ENCODE data around the gene NF1. TPM values are rescaled to one million over a fixed set of nuclear protein-coding genes. Genes with fewer than 3 reads are reported as not detected.
"Not testable (repeated sequence)": the region's sequence is repeated elsewhere in the genome, so short reads cannot be mapped to it uniquely, and the experiment has no call there.

NF1 gene
- total RNA-seq, 1 donor from 2014 or later, result 82.5 TPM

- Mint-ChIP-seq H3K4me1 (ENCODE audit: low read depth) (no peaks in the 10 kb centered on the region), H3K27ac (no peak overlapping the region), H3K36me3 (ENCODE audit: insufficient read depth) (peaks cover 17% of the 10 kb centered on the region), H3K27me3 (no peaks in the 10 kb centered on the region), H3K9me3 (ENCODE audit: low read depth) (no peaks in the 10 kb centered on the region), H3K4me3 (ENCODE audit: low read depth) (no peak overlapping the region)
- no peak for TF ChIP-seq CTCF (IDR thresholded peaks at IDR 0.05; ENCODE audit: unreplicated experiment)
- no peak for DNase-seq (ENCODE audit: low spot score, unreplicated experiment)
Observed at GRCh38 chr17:31283841-31284240, 189.1 kb downstream of the NF1 start.

GRCh38 chr17:31286587-31286986 lies 191.8 kb downstream of the NF1 start:
- DNase-seq (ENCODE audit: low spot score, unreplicated experiment), result no peak
- Mint-ChIP-seq H3K4me3 (ENCODE audit: low read depth) (no peak overlapping the region), H3K4me1 (ENCODE audit: low read depth) (no peaks in the 10 kb centered on the region), H3K27ac (no peak overlapping the region), H3K9me3 (ENCODE audit: low read depth) (no peaks in the 10 kb centered on the region), H3K27me3 (no peaks in the 10 kb centered on the region), H3K36me3 (ENCODE audit: insufficient read depth) (peaks cover 19% of the 10 kb centered on the region)
- TF ChIP-seq CTCF (IDR thresholded peaks at IDR 0.05; ENCODE audit: unreplicated experiment), result peak; percentile 14

- not testable (repeated sequence) for DNase-seq (ENCODE audit: low spot score, unreplicated experiment); H3K4me3 Mint-ChIP-seq (ENCODE audit: low read depth); H3K9me3 Mint-ChIP-seq (ENCODE audit: low read depth); H3K27me3 Mint-ChIP-seq; H3K4me1 Mint-ChIP-seq (ENCODE audit: low read depth); H3K27ac Mint-ChIP-seq
- H3K36me3 Mint-ChIP-seq (ENCODE audit: insufficient read depth), result peaks cover 12% of the 10 kb centered on the region
Observed at GRCh38 chr17:31287932-31288331, 193.2 kb downstream of the NF1 start.

GRCh38 chr17:31289790-31290189 lies 195.0 kb downstream of the NF1 start:
- H3K27me3 Mint-ChIP-seq, result no peaks in the 10 kb centered on the region
- DNase-seq (ENCODE audit: low spot score, unreplicated experiment), result no peak
- no peak for TF ChIP-seq CTCF (IDR thresholded peaks at IDR 0.05; ENCODE audit: unreplicated experiment)
- peak overlapping the region; percentile 29 for H3K27ac Mint-ChIP-seq
- peaks cover 10% of the 10 kb centered on the region for H3K36me3 Mint-ChIP-seq (ENCODE audit: insufficient read depth)
- no peaks in the 10 kb centered on the region for H3K9me3 Mint-ChIP-seq (ENCODE audit: low read depth)
- H3K4me1 Mint-ChIP-seq (ENCODE audit: low read depth), result no peaks in the 10 kb centered on the region
- H3K4me3 Mint-ChIP-seq (ENCODE audit: low read depth), result no peak overlapping the region

- no peak for DNase-seq (ENCODE audit: low spot score, unreplicated experiment)
- H3K36me3 Mint-ChIP-seq (ENCODE audit: insufficient read depth), result peaks cover 8% of the 10 kb centered on the region
- H3K27me3 Mint-ChIP-seq, result no peaks in the 10 kb centered on the region
- no peak overlapping the region for H3K27ac Mint-ChIP-seq
- no peaks in the 10 kb centered on the region for H3K9me3 Mint-ChIP-seq (ENCODE audit: low read depth)
- H3K4me3 Mint-ChIP-seq (ENCODE audit: low read depth), result no peak overlapping the region
- TF ChIP-seq CTCF (IDR thresholded peaks at IDR 0.05; ENCODE audit: unreplicated experiment), result no peak
- no peaks in the 10 kb centered on the region for H3K4me1 Mint-ChIP-seq (ENCODE audit: low read depth)
Observed at GRCh38 chr17:31291820-31292219, 197.0 kb downstream of the NF1 start.

GRCh38 chr17:31293581-31293980 lies 198.8 kb downstream of the NF1 start:
- Mint-ChIP-seq H3K27me3 (no peaks in the 10 kb centered on the region), H3K27ac (peak overlapping the region; percentile 30), H3K9me3 (ENCODE audit: low read depth) (no peaks in the 10 kb centered on the region), H3K36me3 (ENCODE audit: insufficient read depth) (peaks cover 5% of the 10 kb centered on the region), H3K4me3 (ENCODE audit: low read depth) (no peak overlapping the region), H3K4me1 (ENCODE audit: low read depth) (no peaks in the 10 kb centered on the region)
- no peak for DNase-seq (ENCODE audit: low spot score, unreplicated experiment)
- TF ChIP-seq CTCF (IDR thresholded peaks at IDR 0.05; ENCODE audit: unreplicated experiment), result no peak

Data from progenitor cell of endocrine pancreas (in vitro differentiated cells).